PC-9 (cell line): Measurements from ENCODE around the gene CALB2. TPM values are rescaled to one million over a fixed set of nuclear protein-coding genes. Genes with fewer than 3 reads are reported as not detected.
A peak's percentile ranks its signal among the peaks of the same experiment; 100 is the strongest.

Experiments used
- BruUV-seq: library from RNA; stranded (reverse); fragments of 400-500 nt; replicated peaks from 2 replicates; lab custom pipeline; 2021; lab: Mats Ljungman, UMichigan
- CTCF ChIA-PET: fragments of 300-600 bp; sonication (Branson Sonifier 250); formaldehyde crosslinking; loops from one replicate; lab custom pipeline; 2022; ENCODE audit warnings: antibody characterized with exemption; lab: Charles Lee
- POLR2A ChIA-PET: fragments of 300-600 bp; sonication (Branson Sonifier 250); formaldehyde crosslinking; loops from one replicate; lab custom pipeline; 2022; ENCODE audit warnings: antibody characterized with exemption; ENCODE audit not compliant: unreplicated experiment; lab: Charles Lee
- DNase-seq, 2 experiments: peaks; one replicate each; pipeline versions ENCODE4 v3.0.0 to v3.0.0-alpha.2; 2015 to 2022; ENCODE audit warnings: mixed read lengths in 1 of 2
- H2AFZ ChIP-seq: fragments of 200-600 bp; sonication (generic); 2 replicates; pipeline ENCODE4 v1.8.1; 2017; ENCODE audit warnings: antibody characterized with exemption
- H3F3A ChIP-seq: fragments of 200-600 bp; sonication (generic); 2 replicates; pipeline ENCODE4 v1.8.1; 2017; ENCODE audit warnings: antibody characterized with exemption, mild to moderate bottlenecking, low read depth; ENCODE audit not compliant: insufficient read depth
- H3K27ac ChIP-seq: fragments of 200-600 bp; sonication (generic); 2 replicates; pipeline ENCODE4 v1.6.1; 2016; ENCODE audit warnings: mixed run types
- H3K27me3 ChIP-seq: fragments of 200-600 bp; sonication (generic); 2 replicates; pipeline ENCODE4 v1.6.1; 2016; ENCODE audit warnings: low read depth, mixed run types; ENCODE audit not compliant: insufficient read depth
- H3K36me3 ChIP-seq: fragments of 200-600 bp; sonication (generic); 2 replicates; pipeline ENCODE4 v1.6.1; 2016; ENCODE audit warnings: low read depth, mixed run types
- H3K4me1 ChIP-seq: fragments of 200-600 bp; sonication (generic); replicated peaks from 2 replicates; pipeline ENCODE4 v1.6.1; 2016; ENCODE audit warnings: mixed run types; ENCODE audit not compliant: insufficient read depth
- H3K4me2 ChIP-seq: fragments of 200-600 bp; sonication (generic); 2 replicates; pipeline ENCODE4 v1.6.1; 2017; ENCODE audit warnings: mixed run types
- H3K4me3 ChIP-seq: fragments of 200-600 bp; sonication (generic); 2 replicates; pipeline ENCODE4 v1.6.1; 2016; ENCODE audit warnings: mixed run types
- H3K79me2 ChIP-seq: fragments of 200-600 bp; sonication (generic); 2 replicates; pipeline ENCODE4 v1.6.1; 2017; ENCODE audit warnings: low read depth, mixed run types
- H3K9me2 ChIP-seq: fragments of 200-600 bp; sonication (generic); 2 replicates; pipeline ENCODE4 v1.8.1; 2017; ENCODE audit warnings: mild to moderate bottlenecking; ENCODE audit not compliant: insufficient read depth
- H3K9me3 ChIP-seq: fragments of 200-600 bp; sonication (generic); 2 replicates; pipeline ENCODE4 v1.8.1; 2016; ENCODE audit warnings: low read depth; ENCODE audit not compliant: insufficient read depth
- H4K20me1 ChIP-seq: fragments of 200-600 bp; sonication (generic); 2 replicates; pipeline ENCODE4 v1.8.1; 2017; ENCODE audit not compliant: insufficient read depth
- EZH2 ChIP-seq: fragments of 200-600 bp; sonication (generic); IDR thresholded peaks from 2 replicates; pipeline ENCODE4 v1.8.0; 2017; ENCODE audit warnings: antibody characterized with exemption, low read depth
- intact Hi-C: fragments of 100-400 bp; cut with micrococcal nuclease; formaldehyde crosslinking; loops from one replicate; pipeline ENCODE4 v1.10.0; 2022; ENCODE audit not compliant: unreplicated experiment
- total RNA-seq: library from RNA; stranded (reverse); gene quantifications from 2 replicates; pipeline ENCODE4 v1.2.3, GENCODE V29; 2021
- TF ChIP-seq, protein P1 (sequence below): fragments of 200-600 bp; sonication (generic); conservative IDR thresholded peaks from 2 replicates; pipeline ENCODE4 v1.6.1; 2017; ENCODE audit warnings: mixed run types, antibody characterized with exemption, mild to moderate bottlenecking, moderate library complexity

Gene CALB2
- total RNA-seq, 1 experiment from 2014 or later = 135 TPM

- intact Hi-C loops = no loop called here
- Histone ChIP-seq H3K4me2 (peak overlapping the region; percentile 58; the same call in 1 of the 2 replicates), H3K36me3 (no peaks in the 10 kb centered on the region), H3K4me3 (no peak overlapping the region), H2AFZ (no peak overlapping the region), H4K20me1 (no peaks in the 10 kb centered on the region), H3K4me1 (peaks cover 21% of the 10 kb centered on the region), H3K79me2 (no peaks in the 10 kb centered on the region), H3K9me3 (no peaks in the 10 kb centered on the region), H3K27me3 (no peaks in the 10 kb centered on the region), H3K9me2 (no peaks in the 10 kb centered on the region), H3F3A (peaks cover 12% of the 10 kb centered on the region), H3K27ac (peak overlapping the region; percentile 63)
- POLR2A ChIA-PET = interaction anchor here (1.0 kb wide), 1 partner anchor 13 kb away, joined by 15 read pairs; no protein-coding TSS in a partner anchor
- no TSS peak for BruUV-seq
- CTCF ChIA-PET = no interaction called here
- TF ChIP-seq EZH2 = no peak
- TF ChIP-seq, protein P1, sequence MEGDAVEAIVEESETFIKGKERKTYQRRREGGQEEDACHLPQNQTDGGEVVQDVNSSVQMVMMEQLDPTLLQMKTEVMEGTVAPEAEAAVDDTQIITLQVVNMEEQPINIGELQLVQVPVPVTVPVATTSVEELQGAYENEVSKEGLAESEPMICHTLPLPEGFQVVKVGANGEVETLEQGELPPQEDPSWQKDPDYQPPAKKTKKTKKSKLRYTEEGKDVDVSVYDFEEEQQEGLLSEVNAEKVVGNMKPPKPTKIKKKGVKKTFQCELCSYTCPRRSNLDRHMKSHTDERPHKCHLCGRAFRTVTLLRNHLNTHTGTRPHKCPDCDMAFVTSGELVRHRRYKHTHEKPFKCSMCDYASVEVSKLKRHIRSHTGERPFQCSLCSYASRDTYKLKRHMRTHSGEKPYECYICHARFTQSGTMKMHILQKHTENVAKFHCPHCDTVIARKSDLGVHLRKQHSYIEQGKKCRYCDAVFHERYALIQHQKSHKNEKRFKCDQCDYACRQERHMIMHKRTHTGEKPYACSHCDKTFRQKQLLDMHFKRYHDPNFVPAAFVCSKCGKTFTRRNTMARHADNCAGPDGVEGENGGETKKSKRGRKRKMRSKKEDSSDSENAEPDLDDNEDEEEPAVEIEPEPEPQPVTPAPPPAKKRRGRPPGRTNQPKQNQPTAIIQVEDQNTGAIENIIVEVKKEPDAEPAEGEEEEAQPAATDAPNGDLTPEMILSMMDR = no peak
- no peak for DNase-seq
These were observed 13.5 kb upstream of the CALB2 start for GRCh38 chr16:71345031-71345430.

- Histone ChIP-seq H3K36me3 (no peaks in the 10 kb centered on the region), H3K4me1 (peaks cover 30% of the 10 kb centered on the region), H3F3A (peaks cover 15% of the 10 kb centered on the region), H3K9me2 (no peaks in the 10 kb centered on the region), H3K4me2 (no peak overlapping the region), H4K20me1 (no peaks in the 10 kb centered on the region), H3K4me3 (no peak overlapping the region), H3K27me3 (no peaks in the 10 kb centered on the region), H3K9me3 (no peaks in the 10 kb centered on the region), H3K27ac (no peak overlapping the region), H3K79me2 (no peaks in the 10 kb centered on the region), H2AFZ (no peak overlapping the region)
- DNase-seq = no peak
- ChIA-PET POLR2A (interaction anchor here (0.6 kb wide), 2 partner anchors 86 to 619 kb away, joined by 4 to 5 read pairs; no protein-coding TSS in a partner anchor), CTCF (no interaction called here)
- TF ChIP-seq, protein P1 = no peak
- no peak for TF ChIP-seq EZH2
- intact Hi-C loops = no loop called here
- BruUV-seq = no TSS peak
These were observed 11.4 kb upstream of the CALB2 start for GRCh38 chr16:71347146-71347545.

GRCh38 chr16:71348262-71349085 is 10.0 kb upstream of the CALB2 start:
- H2AFZ ChIP-seq = no peak overlapping the region
- ChIA-PET CTCF (no interaction called here), POLR2A (no interaction called here)
- intact Hi-C loops = no loop called here
- peaks cover 33% of the 10 kb centered on the region for H3K4me1 ChIP-seq
- H3F3A ChIP-seq = peaks cover 15% of the 10 kb centered on the region
- no peaks in the 10 kb centered on the region for H3K9me3 ChIP-seq
- no peaks in the 10 kb centered on the region for H3K9me2 ChIP-seq
- no peak for DNase-seq
- no peak overlapping the region for H3K4me2 ChIP-seq
- no TSS peak for BruUV-seq
- H4K20me1 ChIP-seq = no peaks in the 10 kb centered on the region
- TF ChIP-seq EZH2 = no peak
- TF ChIP-seq, protein P1 = no peak
- no peak overlapping the region for H3K27ac ChIP-seq
- no peak overlapping the region for H3K4me3 ChIP-seq
- no peaks in the 10 kb centered on the region for H3K36me3 ChIP-seq
- no peaks in the 10 kb centered on the region for H3K79me2 ChIP-seq
- no peaks in the 10 kb centered on the region for H3K27me3 ChIP-seq
